ENCODE measurements around the gene RHBDD1.

Gene RHBDD1, protein sequence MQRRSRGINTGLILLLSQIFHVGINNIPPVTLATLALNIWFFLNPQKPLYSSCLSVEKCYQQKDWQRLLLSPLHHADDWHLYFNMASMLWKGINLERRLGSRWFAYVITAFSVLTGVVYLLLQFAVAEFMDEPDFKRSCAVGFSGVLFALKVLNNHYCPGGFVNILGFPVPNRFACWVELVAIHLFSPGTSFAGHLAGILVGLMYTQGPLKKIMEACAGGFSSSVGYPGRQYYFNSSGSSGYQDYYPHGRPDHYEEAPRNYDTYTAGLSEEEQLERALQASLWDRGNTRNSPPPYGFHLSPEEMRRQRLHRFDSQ

DNA sequence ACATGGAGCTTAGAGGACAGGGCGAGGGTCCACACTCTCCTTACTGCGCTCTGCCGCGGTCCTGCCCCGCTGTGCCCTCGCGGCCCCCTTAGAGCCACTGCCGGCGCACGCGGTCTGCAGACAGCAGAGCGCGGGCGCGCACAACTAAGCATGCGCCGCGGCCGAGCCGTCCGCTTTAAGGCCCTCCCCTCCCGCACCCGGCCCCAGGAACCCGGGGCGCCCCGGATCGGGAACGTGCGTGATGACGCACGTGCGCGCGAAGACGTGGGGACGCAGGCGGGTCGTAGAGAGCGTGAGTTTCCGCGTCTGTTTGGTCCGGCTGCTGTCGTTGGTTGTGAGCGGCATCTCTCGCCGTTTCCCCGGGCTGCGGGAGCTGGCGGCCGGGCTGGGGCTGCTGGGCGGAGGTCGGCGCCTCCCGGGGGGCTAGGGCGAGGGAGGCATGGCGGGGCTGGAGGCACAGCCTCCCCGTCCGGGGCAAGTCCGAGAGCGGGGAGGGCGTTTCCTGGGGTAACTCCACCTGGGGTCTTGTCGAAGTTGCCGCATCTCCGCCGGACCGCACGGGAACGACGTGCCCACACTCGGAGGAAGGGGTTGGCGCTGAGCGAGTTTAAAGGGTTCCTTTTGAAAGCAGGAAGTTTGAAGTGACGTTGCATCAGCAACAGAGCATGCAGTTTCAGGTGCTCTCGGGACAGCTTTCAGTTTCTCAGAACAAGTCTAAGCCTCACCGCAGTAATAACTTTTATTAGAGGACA lies at the start of gene RHBDD1:
TSS of gene RHBDD1 (plus strand) at position 259 of the 752 bp plus-strand sequence. CDS start 28,640 bp downstream, outside the sequence.
- peak; percentile 85 to 89 for DNase-seq (ENCODE audit: low read depth in 2 of 2)

DNA sequence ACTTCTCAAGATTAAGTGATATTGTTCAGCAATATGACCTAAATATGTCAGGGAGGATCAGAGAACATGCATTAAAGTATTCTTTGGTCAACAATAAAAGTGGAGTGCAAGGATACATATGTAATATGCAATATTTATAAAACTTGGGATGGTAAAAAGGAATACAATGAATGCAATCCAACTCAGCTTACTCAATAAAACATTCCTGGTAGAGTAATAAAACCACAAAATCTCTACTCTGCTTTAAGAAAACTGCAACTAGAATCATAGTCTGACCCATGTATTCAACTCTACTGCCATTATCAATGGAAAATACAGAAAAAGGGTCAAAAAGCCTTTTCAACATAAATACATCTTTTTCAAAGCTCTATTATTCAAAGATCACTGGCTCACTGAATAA lies 47.8 kb upstream of the RHBDD1 start:
- DNase-seq (ENCODE audit: low read depth in 2 of 2) = no peak

DNA sequence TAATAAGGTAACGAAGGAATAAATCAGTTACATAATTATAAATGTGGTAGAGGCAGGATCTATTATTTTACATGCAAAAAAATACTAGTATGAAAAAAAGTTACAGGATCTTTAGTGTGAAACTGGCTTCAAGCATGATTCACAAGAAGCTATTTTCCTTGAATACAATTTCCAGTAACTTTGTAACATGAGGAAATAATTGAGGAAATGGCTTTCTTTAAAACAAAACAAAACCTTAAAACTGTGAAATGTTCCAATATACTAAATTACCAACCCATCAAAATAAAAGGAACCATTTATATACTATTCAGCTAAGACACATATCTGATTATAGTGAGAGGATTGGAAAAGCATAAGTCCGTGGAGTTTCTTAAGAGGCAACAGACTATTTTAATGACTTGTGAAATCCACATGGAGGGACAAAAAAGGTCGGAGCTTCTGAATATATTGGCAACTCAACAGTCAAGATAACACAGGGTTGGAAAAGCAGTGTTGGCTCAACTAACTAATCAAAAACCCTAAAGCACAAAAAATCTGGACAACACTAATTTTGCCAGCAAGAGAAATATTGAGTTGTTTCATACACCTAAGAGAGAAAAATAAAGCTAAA lies 46.9 kb upstream of the RHBDD1 start:
- DNase-seq (ENCODE audit: low read depth in 2 of 2) = no peak

DNA sequence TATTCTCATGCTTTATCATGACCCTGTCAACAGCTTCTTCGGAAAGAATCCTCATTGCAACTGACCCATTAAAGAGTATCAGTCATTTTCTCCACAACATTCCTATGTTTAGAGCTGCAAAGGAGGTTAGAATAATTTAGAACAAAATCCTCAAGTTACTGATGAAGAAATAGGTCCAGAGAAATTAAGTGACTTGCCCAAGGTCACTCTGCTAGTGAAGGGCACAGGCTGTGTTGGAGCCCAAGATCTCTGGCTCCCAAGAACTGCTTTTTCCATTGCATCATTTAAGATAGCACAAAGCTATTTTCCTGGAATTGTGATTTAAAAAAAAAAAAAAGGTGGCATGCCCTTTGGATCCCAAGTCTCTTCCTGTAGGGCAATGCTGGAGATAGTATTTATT lies 45.8 kb upstream of the RHBDD1 start:
- DNase-seq (ENCODE audit: low read depth in 2 of 2) = no peak

DNA sequence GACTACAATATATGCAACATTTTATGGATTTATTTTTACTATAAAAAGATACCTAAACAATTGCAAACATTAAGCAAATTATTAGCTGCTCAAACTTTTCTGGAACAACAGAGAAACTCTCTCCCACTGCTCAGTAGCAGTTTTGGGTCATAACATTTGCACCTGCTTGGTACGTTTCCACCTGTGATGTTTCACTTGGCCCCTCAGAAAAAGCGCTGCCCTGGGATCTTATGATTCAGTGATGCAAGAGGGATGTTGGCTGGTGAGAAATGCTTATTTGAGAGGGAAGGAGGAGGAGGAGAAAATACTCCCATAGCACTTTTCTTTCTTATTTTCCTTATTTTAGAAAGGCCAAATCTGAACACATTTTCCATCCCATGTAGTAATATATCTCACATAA lies 45.4 kb upstream of the RHBDD1 start:
- no peak for DNase-seq (ENCODE audit: low read depth in 2 of 2)

DNA sequence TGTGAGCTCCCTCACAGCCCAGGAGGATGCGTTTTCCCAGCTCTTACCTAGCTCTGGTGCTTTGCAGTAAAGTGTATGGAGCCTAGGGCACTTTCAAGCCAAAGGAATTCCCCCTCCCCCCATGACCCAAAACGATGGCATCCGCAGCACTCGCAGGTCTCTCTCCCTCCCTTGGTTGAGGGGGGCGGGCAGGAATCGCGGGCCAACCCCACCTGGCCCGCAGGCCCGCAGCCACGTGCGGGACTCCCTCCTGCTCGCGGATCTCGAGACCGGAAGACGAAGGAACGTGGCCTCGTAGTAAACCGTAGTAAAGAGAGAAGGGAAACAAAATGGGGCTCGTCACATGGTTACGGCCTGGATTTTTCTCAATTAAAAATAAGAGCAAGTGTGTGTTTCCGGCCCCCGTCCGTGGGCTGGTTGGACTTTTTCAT lies 44.8 kb upstream of the RHBDD1 start:
- DNase-seq (ENCODE audit: low read depth in 2 of 2) = no peak

DNA sequence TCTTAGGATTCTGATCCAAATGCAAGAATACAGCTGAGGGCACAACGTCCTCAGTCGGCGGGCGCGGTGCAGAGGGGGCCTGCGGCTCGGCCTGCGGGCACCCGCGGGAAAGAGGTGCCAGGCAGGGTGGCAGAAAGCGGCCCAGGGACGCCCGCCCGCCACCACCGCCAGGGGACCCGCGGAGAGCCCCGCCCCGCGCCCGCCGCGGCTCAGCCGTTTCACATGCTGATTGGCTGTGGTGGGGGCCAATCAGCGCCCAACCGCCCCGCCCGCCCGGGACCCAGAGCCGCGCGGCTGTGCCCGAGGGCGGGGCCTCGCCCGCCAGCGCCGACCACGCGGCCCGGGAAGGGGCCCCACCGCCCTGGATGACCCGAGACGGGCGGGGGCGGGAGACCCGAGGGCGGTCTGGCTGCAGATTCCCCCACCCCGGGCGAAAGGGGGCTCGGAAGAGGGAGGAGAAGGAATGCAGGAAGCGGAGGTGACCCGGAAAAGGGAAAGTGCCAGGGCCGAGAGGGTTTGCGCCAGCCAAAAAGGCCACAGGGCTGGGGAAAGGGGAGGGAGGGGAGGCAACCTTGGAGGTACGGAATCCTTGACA lies 44.3 kb upstream of the RHBDD1 start:
- peak; percentile 81 to 85 for DNase-seq (ENCODE audit: low read depth in 2 of 2)

DNA sequence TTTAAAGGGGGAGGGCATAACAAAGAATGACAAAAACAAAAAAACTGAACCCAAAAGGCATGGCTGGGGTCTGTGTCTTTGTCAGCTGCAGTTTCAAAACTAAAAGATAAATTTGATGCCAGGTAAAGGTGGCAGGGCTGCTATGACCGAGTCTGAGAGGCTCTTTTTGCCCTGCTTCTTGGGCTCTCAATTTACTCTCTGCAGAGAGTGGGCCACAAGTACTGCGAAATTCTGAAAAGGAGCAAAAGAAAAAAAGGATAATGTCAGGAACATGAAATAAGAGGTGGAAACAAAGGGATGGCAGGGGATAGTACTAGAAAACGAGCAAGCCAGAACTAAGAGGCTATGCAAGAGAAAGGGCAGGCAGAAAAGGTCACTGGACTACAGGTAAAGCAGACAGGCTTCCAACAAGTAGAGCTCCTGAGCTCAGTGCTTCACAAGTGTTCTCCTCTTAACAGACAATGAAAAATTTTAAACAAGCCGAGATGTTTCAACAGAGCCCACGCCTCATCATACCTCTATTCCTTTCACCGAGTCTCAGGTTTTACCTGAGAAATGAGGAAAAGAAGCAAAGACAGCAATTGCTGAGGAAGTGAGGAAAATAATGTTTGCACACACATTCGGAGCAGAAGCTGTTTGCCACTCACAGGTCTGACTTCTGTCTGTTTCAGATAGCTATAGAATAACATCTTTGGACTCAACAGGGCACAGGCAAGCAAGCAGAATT lies 43.5 kb upstream of the RHBDD1 start:
- DNase-seq (ENCODE audit: low read depth in 2 of 2) = no peak

DNA sequence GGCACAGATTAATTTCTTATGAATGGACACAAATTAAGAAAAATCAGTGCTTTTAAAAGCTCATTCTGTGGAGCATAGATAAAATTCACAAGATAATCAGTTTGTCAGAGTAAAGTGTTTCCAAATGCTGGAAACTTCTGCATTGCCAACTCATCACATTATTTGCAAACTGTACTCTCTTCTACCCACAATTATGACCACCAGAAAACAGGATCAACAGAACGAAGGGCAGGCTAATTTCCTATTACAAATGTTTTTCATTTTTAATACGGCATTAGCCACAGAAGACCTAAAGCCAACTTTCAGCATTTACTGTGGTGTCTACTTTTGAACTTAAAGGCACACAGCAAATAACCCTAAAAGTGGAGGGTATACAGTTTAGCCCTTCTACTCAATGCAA lies 42.2 kb upstream of the RHBDD1 start:
- no peak for DNase-seq (ENCODE audit: low read depth in 2 of 2)

DNA sequence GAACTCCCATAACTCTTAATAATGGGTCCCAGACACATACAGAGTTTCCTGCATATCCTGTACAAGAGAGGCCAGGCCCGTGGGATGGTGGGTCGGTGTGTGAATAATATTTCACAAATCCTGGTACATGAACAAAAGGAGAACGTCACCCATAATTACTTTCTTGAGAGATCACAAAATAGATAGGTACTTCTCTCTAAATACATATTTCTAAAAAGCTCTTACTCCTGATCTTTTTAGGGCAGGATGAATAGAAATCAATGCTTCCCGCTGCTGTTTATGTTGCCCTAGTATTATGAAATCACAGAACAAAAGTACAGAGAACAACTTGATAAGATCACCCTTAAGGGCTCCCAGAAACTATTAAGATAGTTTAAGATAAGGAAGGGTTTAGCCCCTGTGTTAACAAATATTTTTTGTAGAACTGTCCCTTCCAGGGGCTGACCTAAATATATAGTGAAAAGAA lies 41.6 kb upstream of the RHBDD1 start:
- no peak for DNase-seq (ENCODE audit: low read depth in 2 of 2)

DNA sequence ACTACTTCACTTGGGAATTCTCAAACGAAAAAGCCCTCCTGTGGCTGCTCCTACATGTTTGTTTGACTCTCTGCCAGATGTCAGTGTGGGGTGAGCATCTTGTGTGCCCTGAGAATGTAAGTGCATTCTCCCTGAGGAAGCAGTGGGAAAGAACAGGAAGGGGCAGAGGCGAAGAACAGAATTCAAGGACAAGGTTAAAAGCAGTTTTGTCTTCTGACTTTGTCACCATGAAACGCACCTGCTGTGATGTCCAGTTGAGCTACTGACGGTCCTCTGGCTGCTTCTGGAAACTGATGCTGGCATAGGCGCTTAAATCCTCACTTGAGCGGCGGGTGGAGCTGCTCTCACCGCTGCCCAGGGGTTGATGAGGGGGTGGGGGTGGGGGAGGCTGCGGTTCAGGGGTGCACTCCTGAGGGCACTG lies 41.1 kb upstream of the RHBDD1 start:
- no peak for DNase-seq (ENCODE audit: low read depth in 2 of 2)

DNA sequence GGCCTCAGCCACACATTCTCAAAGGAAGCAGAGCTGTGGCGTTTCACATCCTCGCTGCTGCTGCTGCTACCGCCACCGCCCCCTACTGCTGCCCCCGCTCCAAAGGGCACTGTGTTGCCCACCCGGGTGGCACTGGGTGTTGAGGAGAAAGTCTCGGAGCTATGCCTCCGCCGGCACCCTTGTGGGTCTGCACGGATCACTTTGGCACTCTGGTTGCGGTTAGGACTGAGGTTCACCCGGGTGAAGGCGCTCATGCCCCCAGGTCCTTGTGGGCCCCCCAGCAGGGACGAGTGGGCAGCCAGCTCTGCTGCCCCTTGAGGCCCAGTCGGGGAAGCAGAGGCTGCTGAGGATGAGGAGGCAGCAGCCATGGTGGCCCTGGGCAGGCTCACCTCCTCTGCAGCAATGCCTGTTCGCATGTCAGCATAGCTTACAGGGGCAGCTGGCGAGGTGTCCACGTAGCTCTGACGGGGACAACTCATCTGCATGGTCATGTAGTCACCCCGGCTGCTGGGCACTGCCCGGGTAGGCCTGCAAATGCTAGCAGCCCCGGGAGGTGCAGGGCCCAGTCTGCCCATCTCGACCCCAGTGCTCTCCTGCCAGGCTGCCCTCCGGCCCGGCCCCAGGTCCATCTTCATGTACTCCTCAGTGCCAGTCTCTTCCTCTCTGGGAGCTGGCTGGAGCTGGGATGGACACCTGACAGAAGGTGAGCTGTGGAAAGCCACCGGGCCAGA lies 40.4 kb upstream of the RHBDD1 start:
- DNase-seq (ENCODE audit: low read depth in 2 of 2) = no peak

DNA sequence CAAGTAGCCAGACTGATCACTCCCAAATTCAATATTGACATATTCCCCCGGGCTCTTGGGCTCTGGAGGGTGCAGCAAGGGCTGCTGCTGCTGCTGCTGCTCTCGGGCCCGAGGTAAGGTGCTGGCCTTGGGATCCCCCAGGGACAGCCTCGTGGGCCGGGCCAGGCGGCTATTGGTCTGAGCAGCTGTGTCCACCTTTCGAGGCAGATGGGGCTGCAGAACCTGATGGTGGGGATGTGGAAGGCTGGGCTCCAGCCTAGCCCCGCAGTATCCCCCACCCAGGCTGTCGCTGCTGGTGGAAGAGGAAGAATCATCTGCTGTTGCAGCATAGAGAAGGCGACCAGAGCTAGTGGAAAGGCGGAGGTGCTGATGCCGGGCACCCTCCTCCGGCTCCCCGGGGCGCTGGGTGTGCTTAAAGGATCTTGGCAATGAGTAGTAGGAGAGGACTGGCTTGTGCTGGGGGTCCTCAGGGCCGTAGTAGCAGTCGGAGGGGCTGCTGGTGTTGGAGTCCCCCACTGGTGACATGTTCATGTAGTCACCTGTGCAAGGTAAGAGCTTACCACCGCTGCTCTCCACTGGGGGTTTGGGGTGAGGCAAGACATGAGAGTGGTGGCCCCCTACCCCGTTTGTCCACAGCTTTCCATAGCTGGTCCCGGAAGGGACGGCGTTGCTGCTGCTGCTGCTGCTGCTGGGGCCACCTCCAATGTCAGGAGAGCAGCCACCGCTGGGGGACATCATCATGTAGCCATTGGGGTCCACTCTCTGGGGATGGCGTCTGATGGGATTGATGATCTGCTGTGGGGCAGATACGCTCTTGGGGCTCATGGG lies 39.6 kb upstream of the RHBDD1 start:
- DNase-seq (ENCODE audit: low read depth in 2 of 2) = no peak

DNA sequence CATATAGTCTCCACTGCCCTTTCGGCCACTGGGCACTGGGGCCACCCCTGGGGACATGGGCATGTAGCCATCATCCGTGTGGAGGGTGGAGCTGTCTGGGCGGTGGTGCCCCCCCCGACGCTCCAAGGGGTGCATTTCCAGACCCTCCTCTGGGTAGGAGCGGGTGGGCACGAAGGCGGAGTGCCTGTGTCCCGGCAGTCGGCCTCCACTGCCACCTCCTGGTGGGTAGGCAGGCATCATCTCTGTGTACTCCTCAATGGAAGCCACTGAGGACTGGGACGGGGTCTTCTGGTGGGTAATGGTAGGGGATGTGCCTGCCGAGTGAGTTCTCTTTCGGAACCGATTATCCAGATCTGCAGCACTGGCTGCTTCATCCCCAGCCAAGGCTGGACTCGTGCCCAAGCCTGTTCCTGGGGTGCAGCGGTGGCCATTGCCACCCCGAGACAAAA lies 39.0 kb upstream of the RHBDD1 start:
- DNase-seq (ENCODE audit: low read depth in 2 of 2) = no peak

DNA sequence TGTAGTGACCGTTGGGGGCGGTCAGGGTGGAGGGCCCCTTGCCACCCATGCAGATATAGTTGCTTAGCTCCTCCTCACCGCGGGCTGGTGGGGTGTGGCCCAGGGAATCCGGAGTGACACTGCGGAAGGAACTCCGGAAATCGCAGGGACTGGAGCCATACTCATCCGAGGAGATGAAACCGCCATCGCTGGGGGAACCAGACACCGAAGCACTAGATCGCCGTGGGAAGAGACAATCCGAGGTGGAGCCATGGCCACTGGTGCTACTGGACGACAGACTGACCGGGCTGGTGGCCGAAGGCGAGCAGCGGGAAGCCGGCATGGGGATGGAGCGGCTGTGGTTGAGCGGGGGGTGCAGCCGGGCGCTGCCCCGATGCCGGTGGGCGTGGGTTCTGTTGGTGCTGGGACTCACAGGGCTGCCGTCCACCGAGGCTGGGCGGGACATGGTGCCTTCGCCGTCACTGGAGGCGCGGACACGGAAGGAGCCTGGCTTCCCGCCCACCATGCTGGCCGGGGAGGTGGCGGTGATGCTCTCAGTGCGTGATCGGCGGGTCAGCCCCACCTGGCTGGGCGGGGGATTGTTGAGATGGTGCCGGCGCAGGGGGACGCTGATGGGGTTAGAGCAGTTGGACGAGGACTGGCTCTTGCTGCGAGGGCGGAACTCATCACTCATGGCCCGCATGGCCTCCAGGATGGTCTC lies 38.4 kb upstream of the RHBDD1 start:
- DNase-seq (ENCODE audit: low read depth in 2 of 2) = no peak

DNA sequence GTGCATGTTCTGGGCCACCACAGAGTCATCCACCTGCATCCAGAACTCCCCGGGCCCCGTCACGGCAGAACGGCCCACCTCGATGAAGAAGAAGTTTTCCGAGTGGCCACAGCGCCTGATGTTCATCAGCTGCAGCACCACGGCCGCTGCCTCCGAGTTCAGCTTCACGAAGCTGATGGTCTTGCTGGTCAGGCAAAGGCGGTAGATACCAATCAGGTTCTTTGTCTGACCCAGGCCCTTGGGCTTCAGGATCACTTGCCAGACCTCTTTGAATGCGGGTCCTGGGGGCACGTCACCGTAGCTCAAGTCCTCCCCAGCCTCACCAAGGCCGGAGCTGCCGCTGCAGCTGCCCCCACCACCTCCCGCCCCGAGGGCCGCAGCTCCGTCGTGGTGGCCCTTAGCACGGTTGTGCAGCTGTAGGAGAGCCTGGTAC lies 37.8 kb upstream of the RHBDD1 start:
- DNase-seq (ENCODE audit: low read depth in 2 of 2) = no peak

DNA sequence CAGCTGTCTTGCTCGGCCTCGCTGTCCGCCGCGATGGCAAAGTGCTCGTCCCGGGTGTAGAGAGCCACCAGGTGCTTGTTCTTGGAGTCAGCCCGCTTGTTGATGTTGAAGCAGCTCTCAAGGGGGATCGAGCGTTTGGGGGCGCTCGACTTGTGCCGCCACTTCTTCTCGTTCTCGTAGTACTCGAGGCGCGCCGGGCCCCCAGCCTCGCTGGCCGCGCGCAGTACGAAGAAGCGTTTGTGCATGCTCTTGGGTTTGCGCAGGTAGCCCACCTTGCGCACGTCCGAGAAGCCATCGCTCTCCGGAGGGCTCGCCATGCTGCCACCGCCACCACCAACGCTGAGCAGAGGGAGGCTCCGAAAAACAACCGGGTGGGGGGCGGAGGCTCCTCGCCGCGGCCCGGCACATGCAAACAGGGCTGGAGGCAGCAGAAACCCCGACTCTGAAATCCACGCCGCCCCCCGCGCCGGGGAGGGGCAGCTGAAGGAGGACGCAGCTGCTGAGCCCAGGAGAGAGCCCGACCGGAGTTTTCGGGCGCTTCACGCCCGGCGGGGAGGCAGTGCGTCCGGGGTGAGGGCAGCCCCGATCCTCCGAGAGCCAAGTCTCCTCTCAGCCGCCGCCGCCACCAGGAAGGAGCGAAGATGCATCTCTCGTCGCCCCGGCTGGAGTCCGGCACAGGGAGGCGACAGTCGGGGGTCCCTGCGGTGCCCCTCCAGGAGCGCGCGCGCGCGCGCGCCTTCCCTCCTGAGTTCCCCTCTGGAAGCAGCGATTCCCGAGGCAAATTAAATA lies 37.2 kb upstream of the RHBDD1 start:
- DNase-seq (ENCODE audit: low read depth in 2 of 2) = no peak

DNA sequence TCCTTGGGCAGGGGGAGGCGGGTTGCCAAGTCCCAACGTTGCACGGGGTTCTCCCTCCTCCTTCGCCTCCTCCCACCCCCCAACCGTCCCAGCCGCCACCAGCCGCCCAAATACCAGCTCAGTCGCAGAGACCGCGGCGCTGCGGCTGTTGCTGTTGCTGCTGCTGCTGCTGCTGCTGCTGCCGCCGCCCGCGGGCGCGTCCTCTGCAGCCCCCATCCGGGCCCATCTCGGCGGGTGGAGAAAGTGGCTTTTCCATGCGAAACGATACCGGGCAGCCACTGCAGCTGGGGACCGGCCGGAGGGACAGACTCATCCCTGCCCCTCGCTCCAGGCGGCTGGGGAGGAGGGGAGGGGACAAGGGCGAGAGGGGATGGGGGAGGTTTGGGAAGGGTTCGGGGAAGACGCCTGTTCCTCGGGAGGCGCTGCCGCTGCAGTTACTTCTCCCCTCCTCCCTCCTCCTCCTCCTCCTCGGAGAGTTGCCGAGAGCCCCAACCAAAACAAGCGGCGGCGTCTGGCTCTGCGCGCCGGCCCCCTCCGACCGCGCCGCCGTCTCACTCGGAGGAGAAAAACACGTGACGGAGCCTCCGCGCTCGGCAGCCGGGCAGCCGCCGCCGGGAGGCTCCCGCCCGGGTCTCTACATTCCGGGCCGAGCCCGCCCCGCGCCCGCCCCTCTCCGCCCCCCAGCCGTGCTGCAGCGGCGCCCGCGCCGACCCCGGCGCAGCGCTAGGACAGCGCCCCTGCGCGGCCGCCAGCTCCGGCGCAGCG lies 36.5 kb upstream of the RHBDD1 start, which contains the start of gene IRS1:
TSS of gene IRS1 (minus strand) at position 610 of the 765 bp plus-strand sequence. CDS start 1,082 bp downstream, outside the sequence.
- DNase-seq (ENCODE audit: low read depth in 2 of 2) = no peak
